ENCODE measurements around the gene ARSK. TPM values are rescaled to one million over a fixed set of nuclear protein-coding genes. Genes with fewer than 3 reads are reported as not detected.

ARSK gene
- total RNA-seq, 1 experiment from 2014 or later, result 8.5 TPM

GRCh38 chr5:95628933-95629332 lies 74.0 kb downstream of the ARSK start:
- H3K9ac ChIP-seq (ENCODE audit: extremely low read depth, insufficient read length, low read length), result no peak overlapping the region
- no peak overlapping the region for H3K4ac ChIP-seq (ENCODE audit: low read depth, low read length)
- no peak overlapping the region for H3K14ac ChIP-seq (ENCODE audit: insufficient read depth, low read length)
- peaks cover 26 to 28% of the 10 kb centered on the region in 2 experiments for H3K9me3 Mint-ChIP-seq
- H3K79me1 ChIP-seq (ENCODE audit: insufficient read depth, low read depth, low read length, poor library complexity, severe bottlenecking), result no peaks in the 10 kb centered on the region
- TF ChIP-seq CTCF (conservative IDR thresholded peaks at IDR 0.05), result no peak
- peaks cover 20% of the 10 kb centered on the region for H3K9me3 ChIP-seq (ENCODE audit: control insufficient read depth, low read depth, low read length)
- no peak overlapping the region for H3K4me3 Mint-ChIP-seq
- no peaks in the 10 kb centered on the region for H3K27me3 ChIP-seq (ENCODE audit: insufficient read depth, low read length)
- H3K27ac ChIP-seq (ENCODE audit: insufficient read length, low read depth, low read length), result no peak overlapping the region
- no peak overlapping the region for H3K23ac ChIP-seq (ENCODE audit: insufficient read length, low read depth, low read length)
- H3K4me1 ChIP-seq (ENCODE audit: insufficient read depth, low read length), result no peaks in the 10 kb centered on the region
- no peaks in the 10 kb centered on the region for H3K23me2 ChIP-seq (ENCODE audit: insufficient read length, low read depth, low read length, poor library complexity, severe bottlenecking)
- H4K8ac ChIP-seq (replicated peaks; ENCODE audit: insufficient read length, low read depth, low read length), result no peak overlapping the region
- no peak overlapping the region for H2BK120ac ChIP-seq (ENCODE audit: low read depth, low read length, poor library complexity, severe bottlenecking)
- H4K5ac ChIP-seq (ENCODE audit: insufficient read length, low read depth, low read length), result no peak overlapping the region
- H4K20me1 ChIP-seq (ENCODE audit: control insufficient read depth, insufficient read depth, insufficient read length), result no peaks in the 10 kb centered on the region
- peak; percentile 43 for DNase-seq
- no peak overlapping the region for H3K18ac ChIP-seq (ENCODE audit: insufficient read length, low read depth, low read length)
- H3K4me1 Mint-ChIP-seq, result peaks cover 0 to 6% of the 10 kb centered on the region in 2 experiments; a peak in 1 of 4 replicates
- no peak overlapping the region for H2BK5ac ChIP-seq (ENCODE audit: insufficient read length, low read length)
- WGBS (ENCODE audit: extremely low coverage, insufficient read length, low lambda C conversion rate), result no CpG with 5 or more reads among the region's 1 CpG
- peaks cover 16 to 30% (median 20%) of the 10 kb centered on the region in 3 experiments for H3K36me3 Mint-ChIP-seq (ENCODE audit: insufficient read depth in 1 of 3, low read depth in 3 of 3)
- H3K4me2 ChIP-seq (ENCODE audit: insufficient read depth, insufficient read length, low read length), result no peak overlapping the region
- H3K56ac ChIP-seq (ENCODE audit: insufficient read length, low read depth, low read length), result no peak overlapping the region
- no peak overlapping the region for H2AK5ac ChIP-seq (ENCODE audit: insufficient read length, low read length)
- no peak overlapping the region for H2BK20ac ChIP-seq (ENCODE audit: low read depth, low read length, poor library complexity, severe bottlenecking)
- H4K91ac ChIP-seq (ENCODE audit: insufficient read length, low read depth, low read length), result no peak overlapping the region
- H2AFZ ChIP-seq (ENCODE audit: low read length), result no peak overlapping the region
- H3K79me2 ChIP-seq (ENCODE audit: insufficient read depth, low read length), result no peaks in the 10 kb centered on the region
- H2BK12ac ChIP-seq (ENCODE audit: insufficient read length, low read depth, low read length), result no peak overlapping the region
- peaks cover 10% of the 10 kb centered on the region for H3K27me3 Mint-ChIP-seq (ENCODE audit: low read depth)
- H2BK15ac ChIP-seq (ENCODE audit: low read depth, low read length), result no peak overlapping the region
- no peak overlapping the region for H3K27ac Mint-ChIP-seq
- no peak overlapping the region for H3T11ph ChIP-seq (ENCODE audit: low read length)

Data from H9 (cell line).